Activated effector memory CD4-positive, alpha-beta T cell treated with Interleukin-2 at 50 U/mL for 16 hours (primary cell): Measurements from ENCODE around the gene ETHE1.

Experiments
- DNase-seq: peaks from one replicate; pipeline ENCODE4 v3.0.0-alpha.2; 2020

ETHE1 gene

DNA sequence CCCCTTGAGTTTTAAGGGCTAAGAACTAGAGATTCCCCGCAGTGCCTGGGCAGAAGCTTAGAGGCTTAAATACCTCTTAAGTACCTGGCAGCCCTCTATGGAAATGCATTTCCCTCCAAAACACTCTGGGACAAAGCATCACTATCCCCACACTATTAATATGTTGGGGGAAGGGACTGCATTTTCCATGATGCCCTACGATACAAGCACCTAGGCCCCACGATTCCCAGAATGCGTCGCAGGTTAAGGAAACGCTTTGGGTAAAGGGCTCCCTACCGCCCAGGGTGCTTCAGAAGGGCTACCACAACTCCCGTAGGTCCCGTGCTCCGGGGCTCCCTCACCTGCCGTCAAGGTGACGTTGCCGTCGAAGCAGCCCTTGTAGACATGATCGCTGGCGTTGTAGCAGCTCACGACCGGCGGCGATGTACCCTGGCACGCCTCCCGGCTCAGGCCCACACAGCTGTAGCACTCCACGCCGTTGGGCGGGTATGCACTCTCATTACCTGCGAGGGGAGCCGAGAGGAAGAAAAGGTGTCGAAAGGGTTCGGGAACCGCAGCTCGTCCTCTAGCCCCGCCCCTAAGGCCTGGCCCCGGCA lies 64.1 kb downstream of the ETHE1 start:
- no peak for DNase-seq

DNA sequence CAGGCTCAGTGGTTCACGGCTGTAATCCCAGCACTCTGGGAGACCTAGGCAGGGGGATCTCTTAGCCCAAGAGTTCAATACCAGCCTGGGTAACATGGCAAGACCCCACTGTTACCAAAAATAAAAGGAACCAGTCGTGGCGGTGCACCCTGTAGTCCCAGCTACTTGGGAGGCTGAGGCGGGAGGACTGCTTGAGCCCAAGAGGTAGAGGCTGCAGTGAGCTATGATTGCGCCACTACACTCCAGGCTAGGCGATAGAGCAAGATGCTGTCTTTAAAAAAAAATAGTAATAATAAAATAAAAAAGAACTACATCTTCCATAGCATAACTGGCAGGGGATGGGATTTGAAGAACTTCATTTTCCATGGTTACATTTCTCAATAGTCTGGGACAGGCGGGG lies 64.6 kb downstream of the ETHE1 start:
- DNase-seq: no peak

DNA sequence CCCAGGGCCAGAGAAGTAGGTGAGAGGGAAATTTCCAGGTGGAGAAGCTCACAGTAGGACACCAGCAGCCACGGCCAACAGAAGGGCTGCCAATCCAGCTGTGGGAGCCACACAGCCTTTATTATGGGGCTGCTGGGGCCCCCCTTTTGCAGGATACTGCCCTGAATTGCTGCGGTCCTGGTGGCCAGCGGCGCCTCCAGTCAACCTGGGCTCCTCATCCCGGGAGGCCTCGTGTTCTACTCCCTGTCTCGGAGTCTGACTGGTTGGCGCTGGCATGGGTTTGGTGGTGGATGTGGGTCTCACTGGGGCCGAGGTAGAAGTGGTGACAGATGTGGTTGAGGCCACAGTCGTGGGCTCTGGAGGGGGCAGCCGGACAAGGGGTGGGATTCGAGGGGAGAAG lies 65.7 kb downstream of the ETHE1 start:
- DNase-seq: no peak

DNA sequence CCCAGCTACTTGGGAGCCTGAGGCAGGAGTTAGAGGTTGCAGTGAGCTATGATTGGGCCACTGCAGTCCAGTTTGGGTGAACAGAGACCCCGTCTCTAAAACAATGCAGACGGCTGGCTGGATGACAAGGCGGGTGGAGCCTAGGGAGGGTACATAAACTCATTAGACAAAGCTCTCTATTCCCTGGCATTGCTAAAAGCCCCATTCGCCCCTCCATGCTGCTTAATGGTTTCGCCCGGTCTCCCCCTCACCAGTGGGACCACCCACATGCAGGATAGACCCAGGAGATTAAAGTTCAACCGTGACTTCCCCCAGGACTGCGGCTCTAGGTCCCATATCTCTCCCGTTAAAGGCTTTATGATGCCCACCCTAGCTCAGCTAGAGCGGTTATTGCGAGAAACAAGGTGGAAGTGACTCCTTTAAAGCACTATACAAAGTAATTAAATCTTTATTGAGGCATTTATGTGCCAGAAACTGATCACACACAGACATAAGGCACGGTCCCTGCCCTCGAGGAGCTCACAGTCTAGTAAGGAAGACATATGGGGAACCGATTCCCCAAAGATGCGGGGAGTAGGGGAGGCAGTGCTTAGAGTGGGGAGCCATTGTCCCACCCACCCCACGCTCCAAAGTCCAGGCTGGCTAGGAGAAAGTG lies 66.5 kb downstream of the ETHE1 start:
- DNase-seq: no peak

DNA sequence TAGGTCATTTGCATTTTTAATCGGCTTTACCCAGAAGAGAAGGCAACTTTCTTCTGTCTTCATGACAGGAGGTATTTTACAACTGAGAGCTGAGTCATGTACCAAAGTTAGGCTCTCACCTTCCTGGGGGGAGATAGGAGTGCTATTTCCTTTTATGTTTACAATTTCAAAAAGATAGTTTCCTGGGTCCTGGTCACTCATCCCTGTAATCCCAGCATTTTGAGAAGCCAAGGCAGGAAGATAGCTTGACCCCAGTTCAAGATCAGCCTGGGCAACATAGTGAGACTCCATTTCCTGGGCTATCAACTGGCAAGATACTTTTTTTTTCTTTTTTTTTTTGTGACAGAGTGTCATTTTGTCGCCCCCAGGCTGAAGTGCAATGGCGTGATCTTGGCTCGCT lies 69.2 kb downstream of the ETHE1 start:
- no peak for DNase-seq
